IPS DF 19.7 (cell line): ENCODE data around the gene SHISAL1.

Experiments
- DNase-seq: peaks from one replicate; pipeline ENCODE4 v3.0.0-alpha.2; 2013; ENCODE audit warnings: low read depth, low spot score

SHISAL1 gene

DNA sequence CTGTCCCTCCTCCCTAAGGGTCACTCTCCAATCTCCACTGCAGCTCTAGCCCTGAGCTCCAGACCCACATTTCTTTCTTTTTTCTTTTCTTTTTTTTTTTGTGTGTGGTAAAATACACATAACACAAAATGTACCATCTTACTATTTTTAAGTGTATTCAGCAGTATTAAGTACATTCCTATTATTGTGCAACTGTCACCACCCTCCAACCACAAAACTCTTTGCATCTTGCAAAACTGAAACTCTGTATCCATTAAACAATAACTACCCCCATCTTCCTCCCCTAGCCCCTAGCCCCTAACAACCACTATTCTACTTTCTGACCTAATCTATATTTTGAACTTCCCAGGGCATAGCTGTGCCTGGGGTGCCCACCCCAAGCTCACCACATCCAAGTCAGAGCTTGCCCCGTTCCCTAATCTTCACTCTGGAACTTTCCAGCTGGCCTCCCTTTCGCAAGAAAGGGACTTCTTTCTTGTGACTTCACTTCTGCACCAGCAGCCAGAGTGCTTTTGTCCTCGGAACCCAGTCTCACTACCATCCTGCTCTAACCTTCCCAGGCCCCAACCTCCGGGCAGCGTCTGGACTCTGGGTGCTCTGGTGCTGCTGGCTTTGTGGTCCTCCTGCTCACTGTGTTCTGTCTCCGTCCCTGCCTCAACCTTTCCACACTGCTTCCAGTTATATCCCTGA is 101.3 kb downstream of the SHISAL1 start:
- no peak for DNase-seq

DNA sequence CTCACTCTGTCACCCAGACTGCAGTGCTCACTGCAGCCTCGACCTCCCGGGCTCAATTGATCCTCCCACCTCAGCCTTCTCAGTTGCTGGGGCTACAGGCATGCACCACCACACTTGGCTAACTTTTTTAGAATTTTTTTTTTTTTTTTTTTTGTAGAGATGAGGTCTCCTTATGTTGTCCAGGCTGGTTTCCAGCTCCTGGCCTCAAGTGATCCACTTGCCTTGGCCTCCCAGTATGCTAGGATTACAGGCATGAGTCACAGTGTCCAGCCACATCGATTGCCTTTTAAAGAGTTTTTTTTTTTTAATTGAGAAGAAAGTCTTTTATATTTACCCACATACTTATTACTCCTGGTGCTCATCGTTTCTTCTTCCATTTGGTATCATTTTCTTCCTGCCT is 102.0 kb downstream of the SHISAL1 start:
- no peak for DNase-seq

DNA sequence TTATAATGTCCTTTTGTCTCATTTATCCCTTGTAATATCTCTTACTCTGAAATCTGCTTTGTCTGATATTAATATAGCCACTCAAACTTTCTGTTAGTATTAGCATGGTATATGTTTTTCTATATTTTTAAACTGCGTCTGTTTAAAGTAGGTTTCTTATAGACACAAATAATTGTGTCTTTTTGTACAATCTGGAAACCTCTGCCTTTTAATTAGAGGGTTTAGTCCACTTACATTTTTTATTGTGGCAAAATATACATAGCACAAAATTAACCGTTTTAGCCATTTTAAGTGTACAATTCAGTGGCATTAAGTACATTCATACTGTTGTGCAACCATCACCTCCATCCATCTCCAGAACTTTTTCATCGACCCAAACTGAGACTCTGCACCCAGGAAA is 103.4 kb downstream of the SHISAL1 start:
- no peak for DNase-seq

DNA sequence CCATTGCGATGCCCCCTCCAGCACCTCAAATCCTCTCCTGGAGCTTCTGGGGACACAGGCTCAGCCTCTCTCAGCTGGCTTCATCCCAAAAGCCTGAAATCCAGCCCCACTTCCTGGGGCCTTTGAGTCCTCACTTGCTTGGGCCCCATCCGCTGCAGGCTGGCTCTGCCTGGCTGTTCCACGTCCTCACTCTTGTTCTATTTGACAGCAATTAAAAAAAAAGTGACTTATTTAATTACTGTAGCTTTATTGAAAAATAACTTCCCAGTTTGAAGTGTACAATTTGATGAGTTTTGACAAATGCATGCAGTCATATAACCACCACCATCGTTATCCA is 104.8 kb downstream of the SHISAL1 start:
- no peak for DNase-seq

DNA sequence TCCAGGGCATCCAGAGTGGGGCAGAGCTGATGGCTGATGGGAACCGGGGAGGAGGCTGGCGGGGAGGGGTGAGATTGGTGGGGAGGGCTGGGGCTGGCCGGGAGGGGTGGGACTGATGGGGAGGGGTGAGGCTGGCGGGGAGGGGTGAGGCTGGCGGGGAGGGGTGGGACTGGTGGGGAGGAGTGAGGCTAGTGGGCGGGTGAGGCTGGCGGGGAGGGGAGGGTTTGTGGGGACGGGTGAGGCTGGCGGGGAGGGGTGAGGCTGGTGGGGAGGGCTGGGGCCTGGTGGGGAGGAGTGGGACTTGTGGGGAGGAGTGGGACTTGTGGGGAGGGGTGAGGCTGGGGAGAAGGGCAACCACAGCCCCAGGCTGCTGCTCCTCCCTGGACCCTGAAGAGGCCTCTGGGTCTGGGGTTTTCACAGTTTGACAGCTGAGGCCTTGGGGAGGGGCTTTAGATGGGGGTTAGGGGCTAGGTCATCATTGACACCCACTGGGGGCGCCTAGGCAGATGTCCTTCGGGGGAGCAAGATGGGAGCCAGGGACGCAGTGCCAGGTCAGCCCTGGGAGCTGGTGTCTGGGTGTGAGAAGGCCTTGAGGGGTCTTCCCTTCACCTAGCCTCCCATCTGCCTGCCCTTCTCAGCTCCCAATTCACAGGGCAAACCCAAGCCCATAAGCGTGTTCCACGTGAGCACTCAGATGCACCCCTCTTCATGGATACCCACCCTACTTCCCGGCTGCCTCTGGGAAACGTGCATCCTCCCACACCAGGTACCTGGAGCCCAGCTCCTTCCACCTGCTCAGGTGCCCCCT is 105.4 kb downstream of the SHISAL1 start:
- DNase-seq: no peak

DNA sequence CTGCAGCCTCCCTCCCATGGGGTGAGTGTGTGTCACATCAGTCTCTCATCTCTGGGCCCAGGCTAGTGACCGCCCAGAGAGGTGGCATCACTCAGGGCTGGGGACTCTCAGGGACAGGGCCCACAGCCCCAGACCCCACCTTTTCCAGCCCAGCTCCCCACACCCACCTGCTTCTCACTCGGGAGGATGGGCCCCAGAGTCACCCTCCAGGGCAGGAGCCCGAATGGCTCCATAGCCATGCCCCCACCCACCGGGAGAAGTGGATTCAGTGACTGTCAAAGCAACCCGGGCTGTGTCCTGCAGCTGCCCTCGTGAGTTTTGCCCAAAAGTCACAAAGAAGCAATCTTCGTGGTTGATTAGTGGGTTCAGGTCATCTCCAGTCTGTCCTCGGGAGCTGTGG is 106.1 kb downstream of the SHISAL1 start:
- DNase-seq: no peak

DNA sequence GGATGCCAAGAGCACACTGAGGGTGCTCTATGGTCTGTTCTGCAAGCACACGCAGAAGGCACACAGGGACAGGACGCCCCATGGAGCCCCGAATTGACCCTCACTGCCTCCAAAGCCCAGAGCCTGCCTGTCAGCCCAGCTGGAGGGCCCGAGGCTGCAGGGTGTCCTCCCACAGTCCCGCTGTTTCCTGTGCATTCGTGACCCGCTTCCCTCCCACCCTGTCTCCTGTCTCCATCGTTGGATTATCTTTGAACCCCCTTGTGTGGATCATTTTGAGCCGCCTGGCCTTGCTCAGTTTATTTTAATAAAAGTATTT is 106.5 kb downstream of the SHISAL1 start:
- no peak for DNase-seq

DNA sequence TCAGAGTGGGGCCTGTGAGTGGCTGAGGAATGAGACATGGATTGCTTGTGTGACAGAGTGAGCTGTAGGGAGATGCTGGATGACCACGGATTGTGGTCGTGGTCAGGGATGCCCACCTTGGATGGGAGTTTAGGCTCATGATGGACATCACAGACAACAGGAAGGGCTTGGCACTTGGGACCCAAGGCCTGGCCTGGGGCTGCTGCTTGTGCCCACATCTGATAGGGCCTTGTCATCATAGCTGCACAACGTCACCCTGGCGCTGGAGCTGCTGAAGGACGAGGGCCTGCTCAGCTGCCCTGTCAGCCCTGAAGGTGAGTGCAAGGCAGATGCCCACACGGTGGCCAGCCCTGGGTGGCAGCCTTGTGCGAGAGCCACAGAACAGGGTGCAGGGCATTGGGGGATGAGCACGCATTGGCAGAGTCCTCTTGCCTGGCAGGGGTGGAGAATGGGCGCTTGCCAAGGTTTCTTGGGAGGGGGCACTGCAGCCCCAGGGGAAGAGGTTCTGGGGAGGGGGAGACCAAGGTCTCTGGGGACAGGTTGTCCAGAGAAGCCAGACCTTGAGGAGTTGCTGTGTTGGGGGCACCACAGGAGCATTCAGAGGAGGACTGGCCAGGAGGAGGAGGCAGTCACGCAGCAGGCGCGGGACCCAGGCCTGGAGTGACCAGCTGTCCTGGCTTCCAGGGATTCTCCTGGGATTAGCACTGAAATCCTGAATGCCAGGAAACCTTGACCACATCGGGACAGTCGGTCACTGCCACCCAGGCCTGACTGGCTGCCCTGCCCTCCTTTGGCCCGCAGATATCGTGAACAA is 107.0 kb downstream of the SHISAL1 start:
- no peak for DNase-seq

DNA sequence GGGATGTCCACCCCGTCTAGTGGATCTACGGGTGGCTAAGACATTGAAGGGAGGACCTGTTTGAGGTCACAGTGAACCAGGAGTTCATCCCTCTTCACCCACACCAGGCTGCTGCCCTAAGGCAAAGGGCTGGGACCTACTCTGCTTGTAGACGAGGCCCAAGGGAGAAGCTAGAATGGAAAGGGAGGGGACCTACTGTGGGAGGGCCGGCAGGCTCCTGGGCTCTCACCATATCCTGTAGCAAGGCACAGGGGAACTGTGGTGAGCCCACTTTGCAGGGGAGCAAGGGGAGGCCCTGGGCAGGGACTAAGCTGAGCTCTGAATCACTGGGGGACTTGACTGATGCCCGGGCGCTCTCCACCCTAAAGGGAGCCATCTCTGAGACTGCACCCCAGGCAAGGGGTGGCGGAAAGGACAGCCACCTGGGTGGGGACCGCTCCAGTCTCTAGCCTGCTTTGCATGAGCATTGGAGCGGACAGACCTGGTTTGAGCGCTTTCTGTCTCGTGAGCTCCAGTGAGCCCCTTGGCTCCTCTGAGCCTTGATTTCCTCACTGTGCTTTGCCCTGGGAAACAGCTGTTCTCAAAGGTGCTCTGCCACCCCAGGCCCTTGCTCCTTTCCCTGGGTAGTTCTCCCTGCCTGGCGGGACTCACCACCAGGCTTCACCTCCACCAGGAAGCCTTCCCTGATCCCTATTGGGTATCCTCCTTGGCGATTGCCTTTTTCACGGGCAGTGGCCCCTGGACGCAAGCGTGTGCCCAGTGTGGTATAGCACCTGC is 107.8 kb downstream of the SHISAL1 start:
- DNase-seq: no peak

DNA sequence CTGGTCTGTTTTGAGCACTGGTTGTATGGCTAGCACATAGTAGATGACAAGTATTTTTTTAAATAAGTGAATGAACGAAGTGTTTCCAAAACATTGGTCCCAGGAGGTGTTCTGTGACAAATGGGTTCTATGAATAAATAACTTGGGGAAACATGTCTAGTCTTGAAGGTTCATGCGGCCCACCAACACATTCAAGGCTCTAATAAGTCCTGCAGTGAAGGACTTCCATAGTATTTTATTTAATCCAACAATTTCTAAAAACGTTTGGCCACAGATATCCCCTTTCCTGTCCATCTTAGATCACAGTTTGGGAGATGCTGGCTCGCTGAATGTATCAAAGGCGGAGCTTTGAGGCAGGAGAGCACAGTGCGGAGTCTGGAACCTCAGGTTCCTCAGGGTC is 109.5 kb downstream of the SHISAL1 start:
- DNase-seq: no peak

DNA sequence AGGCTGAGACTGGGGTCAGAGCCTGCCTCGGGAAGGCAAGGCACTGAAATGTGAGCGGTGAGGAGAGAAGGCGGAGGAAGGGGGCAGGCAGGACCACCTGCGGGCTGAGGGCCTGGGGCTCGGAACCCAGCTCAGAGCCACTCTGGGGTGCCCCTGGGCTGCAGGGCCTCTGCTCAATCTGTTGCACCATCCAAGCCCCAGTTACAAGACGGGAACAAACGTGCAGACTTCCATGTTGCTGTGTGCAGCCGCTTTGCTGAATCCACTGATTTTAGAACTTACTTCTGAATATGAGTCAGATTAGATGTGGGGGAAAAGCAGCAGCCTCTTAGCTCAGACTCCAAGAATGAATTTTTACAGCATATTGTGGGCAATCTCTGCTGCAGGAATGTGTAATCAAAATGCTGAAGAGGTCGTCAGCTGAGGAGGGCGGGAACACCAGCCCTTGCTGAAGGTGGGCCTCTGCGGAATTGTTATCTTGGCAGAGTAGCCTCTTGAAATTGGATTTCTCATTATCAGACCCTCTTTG is 110.4 kb downstream of the SHISAL1 start:
- no peak for DNase-seq

DNA sequence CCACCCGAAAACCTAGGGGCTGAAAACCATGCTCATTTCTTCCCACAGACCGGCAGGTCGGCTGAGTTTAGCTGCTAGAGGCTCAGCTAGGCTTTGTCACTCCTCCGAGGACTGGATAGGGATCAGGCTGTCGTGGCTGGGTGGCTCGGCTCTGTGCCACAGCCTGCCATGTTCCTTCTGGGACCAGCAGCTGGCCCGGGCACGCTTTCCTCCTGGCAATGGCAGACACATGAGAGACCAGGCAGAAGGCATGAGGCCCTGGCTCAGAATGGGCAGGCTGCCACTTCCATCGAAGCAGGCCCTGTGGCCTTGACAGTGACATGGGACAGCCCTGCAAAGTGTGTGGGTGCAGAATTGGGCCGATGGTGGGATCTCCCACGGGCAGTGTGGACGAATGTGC is 111.1 kb downstream of the SHISAL1 start:
- DNase-seq: no peak

DNA sequence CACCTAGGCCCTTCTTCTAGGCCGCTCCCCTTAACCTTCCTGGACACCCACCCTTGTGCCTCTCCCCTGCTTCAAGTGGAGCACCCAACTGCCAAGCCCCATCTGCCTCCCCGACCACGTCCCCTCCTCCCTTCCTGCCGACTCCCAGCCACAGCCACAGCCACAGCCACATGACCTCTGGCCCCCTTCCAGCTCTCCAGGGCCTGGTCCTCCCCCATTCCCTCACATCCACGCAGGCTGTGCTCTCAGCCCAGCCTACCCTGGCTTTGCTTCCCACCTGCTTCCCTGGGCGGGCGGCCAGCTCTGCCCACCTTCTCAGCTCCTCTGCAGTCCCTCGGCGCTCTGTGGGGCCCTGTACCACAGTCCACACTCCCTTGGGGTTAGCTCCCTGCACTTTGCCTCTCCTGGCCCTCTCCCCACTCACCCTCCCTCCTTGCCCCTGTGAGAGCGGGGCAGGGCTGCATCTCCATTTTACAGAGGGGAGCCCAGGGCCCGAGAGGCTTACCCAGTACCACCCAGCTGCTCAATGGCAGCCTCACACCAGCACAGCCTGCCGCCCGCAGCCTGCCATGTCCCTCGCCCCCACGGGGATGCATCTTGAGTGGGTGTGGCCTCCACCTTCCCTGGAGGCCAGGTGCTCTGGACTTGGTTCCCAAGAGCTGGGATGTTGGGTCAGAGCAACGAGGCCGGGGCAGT is 111.7 kb downstream of the SHISAL1 start:
- DNase-seq: no peak

DNA sequence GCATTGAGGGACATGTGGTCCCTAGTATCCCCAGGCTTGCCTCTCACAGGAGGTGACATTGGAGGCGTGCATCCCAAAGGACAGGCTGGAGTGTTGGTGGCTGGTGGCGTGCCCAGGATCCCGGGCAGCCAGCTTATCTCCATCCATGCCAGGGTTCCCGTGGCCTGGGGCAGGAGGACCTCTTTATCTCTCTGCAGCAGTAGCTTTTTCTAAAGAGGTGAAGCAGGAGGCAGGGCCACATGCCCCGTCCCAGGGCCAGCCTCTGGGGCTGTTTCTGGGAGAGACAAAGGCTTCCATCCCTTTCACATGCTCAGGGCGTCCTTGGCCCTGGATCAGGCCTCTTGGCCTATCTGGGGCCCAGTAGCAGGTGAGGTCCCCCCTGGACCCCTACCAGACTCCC is 112.3 kb downstream of the SHISAL1 start:
- DNase-seq: no peak

DNA sequence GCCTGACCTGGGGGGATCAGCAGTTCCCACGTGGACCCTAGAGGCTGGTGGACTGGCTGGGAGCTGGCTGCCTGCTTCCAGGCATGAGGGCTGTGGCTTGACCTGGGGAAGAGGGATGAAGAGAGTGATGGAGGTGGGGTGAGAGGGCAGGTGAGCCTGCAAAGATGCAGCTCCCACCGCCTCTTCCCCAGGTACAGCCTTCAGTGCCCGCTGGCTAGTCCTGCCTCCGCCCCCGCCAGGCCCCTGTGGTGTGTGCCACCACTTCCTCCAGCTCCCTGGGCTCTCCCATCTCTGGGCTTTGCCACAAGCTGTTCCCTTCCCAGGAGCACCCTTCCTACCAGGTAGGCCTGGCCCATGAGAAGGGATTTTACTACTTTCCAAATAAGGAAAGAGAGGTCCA is 112.9 kb downstream of the SHISAL1 start:
- DNase-seq: no peak

DNA sequence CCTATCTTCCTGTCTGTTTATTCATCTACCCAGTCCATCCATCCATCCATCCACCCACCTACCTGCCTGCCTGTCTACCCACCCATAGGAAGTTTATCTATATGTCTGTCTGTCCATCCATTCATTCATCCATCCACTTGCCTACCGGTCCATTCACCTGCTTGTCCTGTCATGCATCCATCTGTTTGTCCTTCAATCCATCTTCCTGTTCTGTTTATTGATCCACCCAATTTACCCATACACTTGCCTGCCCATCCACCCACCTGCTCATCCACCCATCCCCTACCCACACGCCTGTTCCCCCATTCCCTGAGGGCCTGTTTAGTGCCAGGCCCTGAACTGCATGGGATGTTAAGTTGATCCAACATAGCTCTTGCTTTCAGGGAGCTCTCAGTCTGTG is 113.6 kb downstream of the SHISAL1 start:
- DNase-seq: no peak

DNA sequence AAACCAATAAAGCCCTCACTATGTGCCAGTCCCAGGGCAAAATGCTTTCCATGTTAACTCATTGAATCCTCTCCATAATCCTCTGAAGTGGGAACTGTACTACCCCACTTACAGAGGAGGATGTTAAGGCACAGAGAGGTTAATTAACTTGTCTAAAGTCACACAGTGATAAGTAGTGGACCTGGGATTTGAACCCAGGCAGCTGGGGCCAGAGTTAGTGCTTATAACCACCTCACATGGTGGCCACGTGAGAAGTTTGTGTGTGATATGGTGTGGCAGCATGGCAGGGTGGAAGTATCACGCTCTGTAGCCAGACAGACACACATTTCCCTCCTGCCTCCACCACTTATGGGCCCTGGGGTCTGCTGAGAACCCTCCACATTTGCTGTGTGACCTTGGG is 115.5 kb downstream of the SHISAL1 start:
- DNase-seq: no peak

DNA sequence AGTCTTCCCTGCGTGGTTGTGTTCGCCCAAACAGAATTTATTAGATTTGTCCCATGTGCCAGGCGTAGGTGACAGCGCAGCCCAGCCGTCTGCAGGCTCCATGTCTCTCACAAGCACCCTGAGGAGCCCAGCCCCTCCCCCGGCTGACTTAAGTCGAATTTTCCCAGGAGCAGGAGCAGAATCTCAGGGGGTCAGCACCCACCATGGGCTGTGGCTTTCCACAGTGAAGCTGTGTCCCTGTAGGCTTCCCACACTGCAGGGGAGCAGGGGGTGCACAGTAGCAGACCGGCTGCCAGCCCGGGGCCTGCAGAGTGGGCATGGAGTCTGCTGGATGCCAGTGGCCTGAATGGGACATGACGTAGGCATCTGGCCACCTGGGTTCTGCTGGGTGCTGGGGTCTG is 116.0 kb downstream of the SHISAL1 start:
- no peak for DNase-seq

DNA sequence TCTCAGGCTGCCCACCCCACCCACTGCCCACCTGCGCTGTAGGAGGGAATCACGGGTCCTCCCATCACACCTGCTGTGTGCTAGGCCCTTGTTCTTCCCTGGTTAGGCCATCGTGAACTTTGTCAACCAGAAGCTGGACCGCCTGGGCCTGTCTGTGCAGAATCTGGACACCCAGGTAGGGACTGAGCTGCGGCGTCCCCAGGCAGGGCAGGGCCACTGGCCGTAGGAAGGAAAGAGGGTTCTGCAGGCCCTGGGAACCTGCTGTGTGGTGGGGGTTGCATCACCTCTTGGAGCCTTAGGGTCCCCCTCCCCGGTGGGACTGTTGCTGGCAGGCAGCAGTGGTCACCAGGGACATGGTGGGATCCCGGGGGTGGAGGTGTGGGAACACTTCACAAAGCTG is 116.5 kb downstream of the SHISAL1 start:
- no peak for DNase-seq

DNA sequence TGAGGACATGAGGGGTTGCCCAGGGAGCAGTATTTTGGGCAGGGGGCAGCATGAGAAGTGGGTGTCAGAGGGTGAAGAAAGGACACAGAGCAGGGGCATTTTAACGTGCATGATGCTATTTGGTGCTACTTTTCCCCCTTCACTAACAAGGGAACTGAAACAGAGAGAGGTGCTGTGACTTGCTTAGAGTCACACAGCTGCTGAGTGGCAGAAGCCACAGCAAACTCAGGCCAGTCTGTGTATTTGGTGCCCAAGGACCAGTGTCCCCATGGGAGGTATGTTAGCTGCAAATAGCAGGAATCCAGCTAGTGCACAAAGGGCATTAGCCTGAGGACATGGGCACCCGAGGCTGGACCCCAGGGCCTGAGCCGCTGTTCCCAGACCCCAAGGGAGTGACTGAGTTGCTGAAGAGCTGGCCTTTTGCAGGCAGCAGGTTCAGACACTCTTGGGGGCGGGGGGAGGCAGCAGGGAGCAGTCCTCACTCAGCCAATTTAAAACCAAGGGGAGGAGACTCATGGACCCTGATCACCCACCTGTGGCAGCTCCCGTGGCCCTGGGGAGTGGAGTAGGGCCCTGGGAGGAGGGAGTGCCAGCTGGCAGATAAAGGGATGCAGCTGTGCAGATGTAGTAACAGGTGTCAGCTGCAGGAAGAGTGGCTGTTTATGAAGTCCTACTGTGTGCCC is 117.4 kb downstream of the SHISAL1 start:
- no peak for DNase-seq

DNA sequence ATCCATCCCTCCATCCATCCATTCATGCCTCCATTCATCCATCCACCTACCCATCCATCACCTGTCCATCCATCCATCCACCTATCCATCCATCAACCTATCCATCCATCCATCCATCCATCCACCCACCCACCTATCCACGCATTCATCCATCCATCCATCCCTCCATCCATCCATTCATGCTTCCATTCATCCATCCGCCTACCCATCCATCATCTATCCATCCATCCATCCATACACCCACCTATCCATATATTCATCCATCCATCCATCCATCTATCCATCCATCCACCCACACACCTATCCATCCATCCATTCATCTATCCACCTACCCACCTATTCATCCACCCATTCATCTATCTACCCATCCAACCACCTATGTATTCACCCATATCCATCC is 118.2 kb downstream of the SHISAL1 start:
- DNase-seq: no peak
